Sciatic nerve (tissue), 1 donor: ENCODE results near the gene CDKL2. TPM values are rescaled to one million over a fixed set of nuclear protein-coding genes. Genes with fewer than 3 reads are reported as not detected.

Experiments used
- total RNA-seq: library from RNA; stranded (reverse); fragmentation: NEBNext Ultra II Directional; extraction: Animal tissue kit (Norgen Biotek cat#: 25700); gene quantifications from one replicate; pipeline ENCODE4 v1.2.1, GENCODE V29; 2021
- donor health status: DM: no; HTN: no; CAD: no.

Gene CDKL2
- total RNA-seq, 1 donor from 2014 or later, result 2.4 TPM

Other genes starting within 250 kb of the CDKL2 start
- 38.3 TPM for gene RCHY1, start 116.1 kb downstream of the CDKL2 start, total RNA-seq
- 25.0 TPM for gene THAP6, start 116.1 kb downstream of the CDKL2 start, total RNA-seq
- not detected for gene ODAPH, start 74.5 kb downstream of the CDKL2 start, total RNA-seq
- gene G3BP2, start 42.9 kb upstream of the CDKL2 start, total RNA-seq, result 87.7 TPM
- 64.1 TPM for gene USO1, start 94.0 kb upstream of the CDKL2 start, total RNA-seq